ENCODE measurements around the gene BANK1. TPM values are rescaled to one million over a fixed set of nuclear protein-coding genes. Genes with fewer than 3 reads are reported as not detected.

Gene BANK1
- total RNA-seq, 1 experiment from 2014 or later = 2.2 TPM

- Histone ChIP-seq H4K20me1 (ENCODE audit: insufficient read depth) (no peaks in the 10 kb centered on the region), H3K9me2 (ENCODE audit: insufficient read depth) (no peaks in the 10 kb centered on the region), H3K4me2 (no peak overlapping the region), H2AFZ (no peak overlapping the region), H3K79me2 (ENCODE audit: low read depth) (no peaks in the 10 kb centered on the region), H3K4me3 (no peak overlapping the region), H3K27me3 (ENCODE audit: insufficient read depth, low read depth) (no peaks in the 10 kb centered on the region), H3K27ac (no peak overlapping the region), H3K36me3 (ENCODE audit: low read depth) (no peaks in the 10 kb centered on the region), H3K4me1 (replicated peaks; ENCODE audit: insufficient read depth) (no peaks in the 10 kb centered on the region), H3K9me3 (ENCODE audit: insufficient read depth, low read depth) (no peaks in the 10 kb centered on the region), H3F3A (ENCODE audit: insufficient read depth, low read depth) (no peaks in the 10 kb centered on the region)
- ChIA-PET CTCF (no interaction called here), POLR2A (ENCODE audit: unreplicated experiment) (no interaction called here)
- no TSS peak for BruUV-seq (replicated peaks)
- no peak for DNase-seq
- intact Hi-C loops (cut with micrococcal nuclease; ENCODE audit: unreplicated experiment) = no loop called here
- no peak for TF ChIP-seq EZH2 (IDR thresholded peaks at IDR 0.05; ENCODE audit: low read depth)
These were observed 313.7 kb downstream of the BANK1 start for GRCh38 chr4:102104278-102104677.

DNA sequence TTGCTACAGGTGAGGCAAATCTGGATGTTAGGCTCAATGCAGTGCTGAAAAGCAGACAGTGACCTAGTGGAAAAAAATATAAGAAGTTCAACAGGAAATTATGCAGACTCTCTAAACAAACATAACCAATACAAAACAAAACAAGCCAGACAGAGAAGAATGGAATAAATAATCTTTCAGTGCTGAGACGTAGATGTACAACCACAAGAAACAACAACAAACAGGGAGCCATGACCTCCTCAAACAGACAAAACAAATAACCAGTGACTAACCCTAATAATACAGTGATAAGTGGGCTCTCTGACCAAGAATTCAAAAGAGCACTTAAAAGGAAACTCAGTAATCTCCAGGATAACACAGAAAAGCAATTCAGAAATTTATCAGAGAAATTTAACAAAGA is 315.5 kb downstream of the BANK1 start:
- H3K4me3 ChIP-seq = no peak overlapping the region
- H3K27ac ChIP-seq = no peak overlapping the region
- no TSS peak for BruUV-seq (replicated peaks)
- intact Hi-C loops (cut with micrococcal nuclease; ENCODE audit: unreplicated experiment) = no loop called here
- H3K9me3 ChIP-seq (ENCODE audit: insufficient read depth, low read depth) = no peaks in the 10 kb centered on the region
- no peak for DNase-seq
- CTCF ChIA-PET = no interaction called here
- POLR2A ChIA-PET (ENCODE audit: unreplicated experiment) = no interaction called here
- no peaks in the 10 kb centered on the region for H3K27me3 ChIP-seq (ENCODE audit: insufficient read depth, low read depth)
- no peaks in the 10 kb centered on the region for H3K79me2 ChIP-seq (ENCODE audit: low read depth)
- H3F3A ChIP-seq (ENCODE audit: insufficient read depth, low read depth) = no peaks in the 10 kb centered on the region
- H3K9me2 ChIP-seq (ENCODE audit: insufficient read depth) = no peaks in the 10 kb centered on the region
- TF ChIP-seq CTCF (conservative IDR thresholded peaks at IDR 0.05) (no peak), EZH2 (IDR thresholded peaks at IDR 0.05; ENCODE audit: low read depth) (no peak)
- H2AFZ ChIP-seq = no peak overlapping the region
- H3K4me2 ChIP-seq = no peak overlapping the region
- no peaks in the 10 kb centered on the region for H3K4me1 ChIP-seq (replicated peaks; ENCODE audit: insufficient read depth)
- H3K36me3 ChIP-seq (ENCODE audit: low read depth) = no peaks in the 10 kb centered on the region
- no peaks in the 10 kb centered on the region for H4K20me1 ChIP-seq (ENCODE audit: insufficient read depth)

DNA sequence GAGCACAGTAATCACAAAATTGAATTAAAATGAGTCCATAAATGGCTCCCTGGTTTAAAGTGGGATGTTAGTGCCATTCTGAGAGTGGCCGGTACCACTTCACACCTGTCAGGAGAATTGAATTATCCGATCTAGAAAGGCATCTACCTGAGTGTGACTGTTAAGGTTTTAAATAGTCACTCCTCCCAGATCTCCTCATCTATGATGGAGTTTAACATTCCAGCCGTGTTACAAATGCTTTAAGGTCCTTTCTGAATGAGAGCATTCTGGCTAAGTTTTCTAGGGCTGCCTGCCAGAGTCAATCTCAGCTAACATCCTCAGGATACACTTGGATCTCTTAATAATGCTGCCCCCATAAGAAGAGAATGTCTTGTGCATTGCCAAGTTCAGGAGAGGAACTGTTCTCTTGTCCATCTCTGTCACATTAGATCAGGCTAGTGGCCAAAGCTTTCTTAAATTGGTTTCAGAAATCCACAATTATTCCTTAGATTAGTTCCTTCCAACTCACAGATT is 323.6 kb downstream of the BANK1 start:
- Histone ChIP-seq H3K4me2 (no peak overlapping the region), H3K4me3 (no peak overlapping the region), H3K27me3 (ENCODE audit: insufficient read depth, low read depth) (no peaks in the 10 kb centered on the region), H3K27ac (no peak overlapping the region), H3F3A (ENCODE audit: insufficient read depth, low read depth) (no peaks in the 10 kb centered on the region), H3K36me3 (ENCODE audit: low read depth) (no peaks in the 10 kb centered on the region), H3K9me3 (ENCODE audit: insufficient read depth, low read depth) (no peaks in the 10 kb centered on the region), H2AFZ (no peak overlapping the region), H3K9me2 (ENCODE audit: insufficient read depth) (no peaks in the 10 kb centered on the region), H3K4me1 (replicated peaks; ENCODE audit: insufficient read depth) (no peaks in the 10 kb centered on the region), H4K20me1 (ENCODE audit: insufficient read depth) (no peaks in the 10 kb centered on the region), H3K79me2 (ENCODE audit: low read depth) (no peaks in the 10 kb centered on the region)
- BruUV-seq (replicated peaks) = no TSS peak
- CTCF ChIA-PET = no interaction called here
- TF ChIP-seq EZH2 (IDR thresholded peaks at IDR 0.05; ENCODE audit: low read depth) (no peak), CTCF (conservative IDR thresholded peaks at IDR 0.05) (no peak)
- POLR2A ChIA-PET (ENCODE audit: unreplicated experiment) = no interaction called here
- intact Hi-C loops (cut with micrococcal nuclease; ENCODE audit: unreplicated experiment) = no loop called here
- no peak for DNase-seq

GRCh38 chr4:102116121-102116520 is 325.6 kb downstream of the BANK1 start:
- TF ChIP-seq CTCF (conservative IDR thresholded peaks at IDR 0.05) = no peak
- TF ChIP-seq EZH2 (IDR thresholded peaks at IDR 0.05; ENCODE audit: low read depth) = no peak
- intact Hi-C loops (cut with micrococcal nuclease; ENCODE audit: unreplicated experiment) = no loop called here
- ChIA-PET CTCF (no interaction called here), POLR2A (ENCODE audit: unreplicated experiment) (no interaction called here)
- Histone ChIP-seq H3K4me2 (no peak overlapping the region), H4K20me1 (ENCODE audit: insufficient read depth) (no peaks in the 10 kb centered on the region), H3K4me3 (no peak overlapping the region), H3K4me1 (replicated peaks; ENCODE audit: insufficient read depth) (no peaks in the 10 kb centered on the region), H3K9me2 (ENCODE audit: insufficient read depth) (no peaks in the 10 kb centered on the region), H3K9me3 (ENCODE audit: insufficient read depth, low read depth) (no peaks in the 10 kb centered on the region), H3K27ac (no peak overlapping the region), H3K36me3 (ENCODE audit: low read depth) (no peaks in the 10 kb centered on the region), H3K27me3 (ENCODE audit: insufficient read depth, low read depth) (no peaks in the 10 kb centered on the region), H2AFZ (no peak overlapping the region), H3F3A (ENCODE audit: insufficient read depth, low read depth) (no peaks in the 10 kb centered on the region), H3K79me2 (ENCODE audit: low read depth) (no peaks in the 10 kb centered on the region)
- no TSS peak for BruUV-seq (replicated peaks)
- DNase-seq = no peak

All from PC-9 (cell line).